ENCODE results near the gene NIN.

GRCh38 chr14:50768680-50769079, 62.3 kb downstream of the NIN start:
- TF ChIP-seq, protein P1, sequence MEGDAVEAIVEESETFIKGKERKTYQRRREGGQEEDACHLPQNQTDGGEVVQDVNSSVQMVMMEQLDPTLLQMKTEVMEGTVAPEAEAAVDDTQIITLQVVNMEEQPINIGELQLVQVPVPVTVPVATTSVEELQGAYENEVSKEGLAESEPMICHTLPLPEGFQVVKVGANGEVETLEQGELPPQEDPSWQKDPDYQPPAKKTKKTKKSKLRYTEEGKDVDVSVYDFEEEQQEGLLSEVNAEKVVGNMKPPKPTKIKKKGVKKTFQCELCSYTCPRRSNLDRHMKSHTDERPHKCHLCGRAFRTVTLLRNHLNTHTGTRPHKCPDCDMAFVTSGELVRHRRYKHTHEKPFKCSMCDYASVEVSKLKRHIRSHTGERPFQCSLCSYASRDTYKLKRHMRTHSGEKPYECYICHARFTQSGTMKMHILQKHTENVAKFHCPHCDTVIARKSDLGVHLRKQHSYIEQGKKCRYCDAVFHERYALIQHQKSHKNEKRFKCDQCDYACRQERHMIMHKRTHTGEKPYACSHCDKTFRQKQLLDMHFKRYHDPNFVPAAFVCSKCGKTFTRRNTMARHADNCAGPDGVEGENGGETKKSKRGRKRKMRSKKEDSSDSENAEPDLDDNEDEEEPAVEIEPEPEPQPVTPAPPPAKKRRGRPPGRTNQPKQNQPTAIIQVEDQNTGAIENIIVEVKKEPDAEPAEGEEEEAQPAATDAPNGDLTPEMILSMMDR (IDR thresholded peaks at IDR 0.05; ENCODE audit: insufficient read depth, low read depth, low read length): no peak
- TF ChIP-seq EZH2 (IDR thresholded peaks at IDR 0.05; ENCODE audit: insufficient read depth, low read length): no peak

Measured in astrocyte (in vitro differentiated cells and primary cell).